ENCODE results near the gene ZDBF2. TPM values are rescaled to one million over a fixed set of nuclear protein-coding genes. Genes with fewer than 3 reads are reported as not detected.

Gene ZDBF2
- total RNA-seq, 1 experiment from 2014 or later: 31.8 TPM

- DNase-seq: peak; percentile 50
- Histone ChIP-seq H2BK5ac (ENCODE audit: insufficient read length, low read length) (no peak overlapping the region), H3T11ph (ENCODE audit: low read length) (no peak overlapping the region), H3K9ac (ENCODE audit: extremely low read depth, insufficient read length, low read length) (no peak overlapping the region), H3K4ac (ENCODE audit: low read depth, low read length) (no peak overlapping the region), H3K79me2 (ENCODE audit: insufficient read depth, low read length) (no peaks in the 10 kb centered on the region), H4K91ac (ENCODE audit: insufficient read length, low read depth, low read length) (no peak overlapping the region), H3K4me1 (ENCODE audit: insufficient read depth, low read length) (no peaks in the 10 kb centered on the region; the same call in 1 of the 2 replicates), H3K56ac (ENCODE audit: insufficient read length, low read depth, low read length) (no peak overlapping the region), H2BK15ac (ENCODE audit: low read depth, low read length) (no peak overlapping the region), H3K4me2 (ENCODE audit: insufficient read depth, insufficient read length, low read length) (no peak overlapping the region), H3K9me3 (ENCODE audit: control insufficient read depth, low read depth, low read length) (peaks cover 5% of the 10 kb centered on the region), H3K18ac (ENCODE audit: insufficient read length, low read depth, low read length) (no peak overlapping the region), H2BK12ac (ENCODE audit: insufficient read length, low read depth, low read length) (no peak overlapping the region), H2BK120ac (ENCODE audit: low read depth, low read length, poor library complexity, severe bottlenecking) (no peak overlapping the region), H2AFZ (ENCODE audit: low read length) (no peak overlapping the region), H3K23ac (ENCODE audit: insufficient read length, low read depth, low read length) (no peak overlapping the region), H4K8ac (replicated peaks; ENCODE audit: insufficient read length, low read depth, low read length) (no peak overlapping the region), H3K79me1 (ENCODE audit: insufficient read depth, low read depth, low read length, poor library complexity, severe bottlenecking) (no peaks in the 10 kb centered on the region), H3K27ac (ENCODE audit: insufficient read length, low read depth, low read length) (no peak overlapping the region), H3K23me2 (ENCODE audit: insufficient read length, low read depth, low read length, poor library complexity, severe bottlenecking) (no peaks in the 10 kb centered on the region), H2AK5ac (ENCODE audit: insufficient read length, low read length) (no peak overlapping the region), H2BK20ac (ENCODE audit: low read depth, low read length, poor library complexity, severe bottlenecking) (no peak overlapping the region), H3K14ac (ENCODE audit: insufficient read depth, low read length) (no peak overlapping the region), H4K20me1 (ENCODE audit: control insufficient read depth, insufficient read depth, insufficient read length) (no peaks in the 10 kb centered on the region), H4K5ac (ENCODE audit: insufficient read length, low read depth, low read length) (no peak overlapping the region), H3K27me3 (ENCODE audit: insufficient read depth, low read length) (no peaks in the 10 kb centered on the region)
- whole genome bisulfite sequencing (ENCODE audit: extremely low coverage, insufficient read length, low lambda C conversion rate): no CpG with 5 or more reads among the region's 4 CpGs
- no peak overlapping the region for H3K4me3 Mint-ChIP-seq
- no peak overlapping the region; a peak in 1 of 7 replicates for H3K27ac Mint-ChIP-seq
- peaks cover 7 to 11% of the 10 kb centered on the region in 2 experiments for H3K4me1 Mint-ChIP-seq
- peaks cover 21% of the 10 kb centered on the region for H3K27me3 Mint-ChIP-seq (ENCODE audit: low read depth)
- TF ChIP-seq, protein P1, sequence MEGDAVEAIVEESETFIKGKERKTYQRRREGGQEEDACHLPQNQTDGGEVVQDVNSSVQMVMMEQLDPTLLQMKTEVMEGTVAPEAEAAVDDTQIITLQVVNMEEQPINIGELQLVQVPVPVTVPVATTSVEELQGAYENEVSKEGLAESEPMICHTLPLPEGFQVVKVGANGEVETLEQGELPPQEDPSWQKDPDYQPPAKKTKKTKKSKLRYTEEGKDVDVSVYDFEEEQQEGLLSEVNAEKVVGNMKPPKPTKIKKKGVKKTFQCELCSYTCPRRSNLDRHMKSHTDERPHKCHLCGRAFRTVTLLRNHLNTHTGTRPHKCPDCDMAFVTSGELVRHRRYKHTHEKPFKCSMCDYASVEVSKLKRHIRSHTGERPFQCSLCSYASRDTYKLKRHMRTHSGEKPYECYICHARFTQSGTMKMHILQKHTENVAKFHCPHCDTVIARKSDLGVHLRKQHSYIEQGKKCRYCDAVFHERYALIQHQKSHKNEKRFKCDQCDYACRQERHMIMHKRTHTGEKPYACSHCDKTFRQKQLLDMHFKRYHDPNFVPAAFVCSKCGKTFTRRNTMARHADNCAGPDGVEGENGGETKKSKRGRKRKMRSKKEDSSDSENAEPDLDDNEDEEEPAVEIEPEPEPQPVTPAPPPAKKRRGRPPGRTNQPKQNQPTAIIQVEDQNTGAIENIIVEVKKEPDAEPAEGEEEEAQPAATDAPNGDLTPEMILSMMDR (conservative IDR thresholded peaks at IDR 0.05): peak; percentile 53
- peaks cover 7 to 10% (median 8%) of the 10 kb centered on the region in 3 experiments for H3K36me3 Mint-ChIP-seq (ENCODE audit: insufficient read depth in 1 of 3, low read depth in 3 of 3)
- H3K9me3 Mint-ChIP-seq: peaks cover 8% of the 10 kb centered on the region in 2 experiments
These were observed 49.0 kb downstream of the ZDBF2 start for GRCh38 chr2:206323486-206323885.

Data from H9 (cell line).